Neural cell (in vitro differentiated cells): ENCODE data around the gene NANOS3. TPM values are rescaled to one million over a fixed set of nuclear protein-coding genes. Genes with fewer than 3 reads are reported as not detected.

Experiments used
- H2AFZ ChIP-seq: fragments of 200-600, 300-800 bp; sonication (generic), shearing (Covaris generic); 2 replicates; pipeline ENCODE4 v1.6.0; 2014; ENCODE audit warnings: low read depth, mild to moderate bottlenecking, antibody characterized with exemption, low read length, moderate library complexity
- H3F3A ChIP-seq: fragments of 200-600 bp; shearing (Covaris generic); 2 replicates; pipeline ENCODE4 v1.6.1; 2016; ENCODE audit warnings: mild to moderate bottlenecking, moderate library complexity, mixed read lengths, antibody characterized with exemption, low read length; ENCODE audit not compliant: insufficient read depth, poor library complexity, severe bottlenecking
- H3K27ac ChIP-seq: fragments of 200-600, 300-800 bp; sonication (generic), shearing (Covaris generic); 2 replicates; pipeline ENCODE4 v1.5.1; 2014; ENCODE audit warnings: mild to moderate bottlenecking, low read length, moderate library complexity
- H3K27me3 ChIP-seq: fragments of 300-800, 200-600 bp; sonication (generic), shearing (Covaris generic); 2 replicates; pipeline ENCODE4 v1.6.0; 2014; ENCODE audit warnings: mild to moderate bottlenecking, low read depth, low read length, moderate library complexity; ENCODE audit not compliant: insufficient read depth
- H3K36me3 ChIP-seq: fragments of 300-800, 200-600 bp; sonication (generic), shearing (Covaris generic); 2 replicates; pipeline ENCODE4 v1.5.1; 2014; ENCODE audit warnings: mild to moderate bottlenecking, antibody characterized with exemption, low read length, moderate library complexity; ENCODE audit not compliant: insufficient read depth
- H3K4me2 ChIP-seq: fragments of 300-800, 200-600 bp; sonication (generic), shearing (Covaris generic); 2 replicates; pipeline ENCODE4 v1.6.0; 2014; ENCODE audit warnings: mild to moderate bottlenecking, low read length
- H3K4me3 ChIP-seq: fragments of 300-800, 200-600 bp; sonication (generic), shearing (Covaris generic); 2 replicates; pipeline ENCODE4 v1.5.1; 2014; ENCODE audit warnings: mild to moderate bottlenecking, low read length, moderate library complexity
- H3K79me2 ChIP-seq: fragments of 200-600 bp; shearing (Covaris generic); replicated peaks from 2 replicates; pipeline ENCODE4 v1.6.0; 2014; ENCODE audit warnings: mild to moderate bottlenecking, low read length, moderate library complexity; ENCODE audit not compliant: insufficient read depth
- H3K9ac ChIP-seq: fragments of 300-800, 200-600 bp; sonication (generic), shearing (Covaris generic); 2 replicates; pipeline ENCODE4 v1.6.1; 2016; ENCODE audit warnings: mild to moderate bottlenecking, low read length, mixed read lengths
- H3K9me2 ChIP-seq: fragments of 200-600 bp; shearing (Covaris generic); 2 replicates; pipeline ENCODE4 v1.6.1; 2016; ENCODE audit warnings: mild to moderate bottlenecking, low read length, mixed read lengths; ENCODE audit not compliant: insufficient read depth
- H3K9me3 ChIP-seq: fragments of 200-600, 300-800 bp; sonication (generic), shearing (Covaris generic); 2 replicates; pipeline ENCODE4 v1.6.1; 2016; ENCODE audit warnings: mild to moderate bottlenecking, mixed run types, low read length, moderate library complexity, mixed read lengths
- H4K20me1 ChIP-seq: fragments of 200-600 bp; shearing (Covaris generic); 2 replicates; pipeline ENCODE4 v1.6.1; 2016; ENCODE audit warnings: mild to moderate bottlenecking, mixed run types; ENCODE audit not compliant: insufficient read depth
- EP300 ChIP-seq: fragments of 450-650 bp; conservative IDR thresholded peaks from 2 replicates; pipeline ENCODE4 v1.6.1; 2014; ENCODE audit warnings: antibody characterized with exemption, mild to moderate bottlenecking, moderate library complexity; ENCODE audit not compliant: poor library complexity, severe bottlenecking
- EZH2 ChIP-seq: fragments of 200-600, 300-800 bp; shearing (Covaris generic), sonication (generic); IDR thresholded peaks from 2 replicates; pipeline ENCODE4 v1.6.1; 2014; ENCODE audit warnings: antibody characterized with exemption, low read length, borderline replicate concordance, mild to moderate bottlenecking; ENCODE audit not compliant: insufficient read depth, poor library complexity, severe bottlenecking
- MXI1 ChIP-seq: fragments of 450-650 bp; conservative IDR thresholded peaks from 2 replicates; pipeline ENCODE4 v1.6.1; 2014; ENCODE audit warnings: antibody characterized with exemption, mild to moderate bottlenecking; ENCODE audit not compliant: poor library complexity, severe bottlenecking
- POLR2AphosphoS5 ChIP-seq: IDR thresholded peaks from 2 replicates; pipeline ENCODE4 v1.6.1; 2012
- RAD21 ChIP-seq: fragments of 450-650 bp; conservative IDR thresholded peaks from 2 replicates; pipeline ENCODE4 v1.6.1; 2014; ENCODE audit warnings: antibody characterized with exemption, mild to moderate bottlenecking, moderate library complexity
- SMC3 ChIP-seq: fragments of 450-650 bp; conservative IDR thresholded peaks from 2 replicates; pipeline ENCODE4 v1.6.1; 2014; ENCODE audit warnings: antibody characterized with exemption, mild to moderate bottlenecking, moderate library complexity; ENCODE audit not compliant: poor library complexity
- TAF1 ChIP-seq: IDR thresholded peaks from 2 replicates; pipeline ENCODE4 v1.6.1; 2012; ENCODE audit warnings: low read depth
- polyA plus RNA-seq: library from polyadenylated mRNA; depleted of rRNA; stranded (reverse); fragments of >200 nt; gene quantifications from 2 replicates; pipeline ENCODE4 v1.2.3, GENCODE V29; 2014
- TF ChIP-seq, protein P1 (sequence below): IDR thresholded peaks from 2 replicates; pipeline ENCODE4 v1.6.1; 2012; ENCODE audit warnings: borderline replicate concordance
- TF ChIP-seq, protein P2 (sequence below): fragments of 450-650 bp; IDR thresholded peaks from 2 replicates; pipeline ENCODE4 v1.5.1; 2014; ENCODE audit warnings: antibody characterized with exemption, mild to moderate bottlenecking, moderate library complexity; ENCODE audit not compliant: poor library complexity, severe bottlenecking

NANOS3 gene
- polyA plus RNA-seq, 1 donor from 2014 or later: 3.2 TPM

DNA sequence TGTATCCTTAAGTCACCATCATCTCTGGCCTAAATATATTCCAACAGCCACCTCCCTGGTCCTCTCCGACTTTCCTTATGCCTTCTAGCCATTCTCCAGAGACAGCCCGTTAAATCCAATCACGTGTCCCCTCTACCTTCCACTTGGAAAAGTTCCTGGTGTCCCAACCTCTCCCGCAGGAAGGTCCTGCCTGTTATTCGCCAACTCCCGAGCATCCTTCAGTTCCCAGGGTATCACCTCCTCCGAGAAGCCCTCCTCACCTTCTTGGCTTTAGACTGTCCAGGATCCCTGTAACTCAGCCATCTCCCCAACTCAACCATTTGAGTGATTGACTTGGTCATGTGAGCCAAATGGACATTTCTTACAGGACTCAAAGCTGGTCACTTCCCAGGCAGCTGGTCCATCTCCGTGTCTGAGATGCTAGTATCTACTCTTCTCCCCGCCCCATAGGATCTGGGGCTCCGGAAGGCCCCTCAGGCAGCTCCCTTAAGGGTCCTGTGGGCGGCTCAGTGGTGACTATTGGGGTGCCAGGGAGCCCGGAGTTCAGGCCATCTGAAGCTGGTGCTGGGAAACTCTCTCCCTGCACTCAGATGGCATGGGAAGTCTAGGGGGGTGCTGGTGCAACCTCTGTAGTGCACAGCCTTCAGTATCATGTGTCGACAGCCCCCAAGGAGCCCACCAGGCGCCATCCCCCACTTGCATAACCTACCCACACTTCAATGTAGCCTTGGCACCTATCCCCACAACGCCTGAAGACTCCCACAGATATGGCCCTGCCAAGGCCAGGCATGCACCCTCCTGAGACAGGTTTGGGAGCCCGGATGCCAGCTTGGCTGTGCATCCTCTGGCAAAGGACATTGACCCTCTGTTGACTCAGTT is 27.9 kb upstream of the NANOS3 start:
- H2AFZ ChIP-seq: no peak overlapping the region

DNA sequence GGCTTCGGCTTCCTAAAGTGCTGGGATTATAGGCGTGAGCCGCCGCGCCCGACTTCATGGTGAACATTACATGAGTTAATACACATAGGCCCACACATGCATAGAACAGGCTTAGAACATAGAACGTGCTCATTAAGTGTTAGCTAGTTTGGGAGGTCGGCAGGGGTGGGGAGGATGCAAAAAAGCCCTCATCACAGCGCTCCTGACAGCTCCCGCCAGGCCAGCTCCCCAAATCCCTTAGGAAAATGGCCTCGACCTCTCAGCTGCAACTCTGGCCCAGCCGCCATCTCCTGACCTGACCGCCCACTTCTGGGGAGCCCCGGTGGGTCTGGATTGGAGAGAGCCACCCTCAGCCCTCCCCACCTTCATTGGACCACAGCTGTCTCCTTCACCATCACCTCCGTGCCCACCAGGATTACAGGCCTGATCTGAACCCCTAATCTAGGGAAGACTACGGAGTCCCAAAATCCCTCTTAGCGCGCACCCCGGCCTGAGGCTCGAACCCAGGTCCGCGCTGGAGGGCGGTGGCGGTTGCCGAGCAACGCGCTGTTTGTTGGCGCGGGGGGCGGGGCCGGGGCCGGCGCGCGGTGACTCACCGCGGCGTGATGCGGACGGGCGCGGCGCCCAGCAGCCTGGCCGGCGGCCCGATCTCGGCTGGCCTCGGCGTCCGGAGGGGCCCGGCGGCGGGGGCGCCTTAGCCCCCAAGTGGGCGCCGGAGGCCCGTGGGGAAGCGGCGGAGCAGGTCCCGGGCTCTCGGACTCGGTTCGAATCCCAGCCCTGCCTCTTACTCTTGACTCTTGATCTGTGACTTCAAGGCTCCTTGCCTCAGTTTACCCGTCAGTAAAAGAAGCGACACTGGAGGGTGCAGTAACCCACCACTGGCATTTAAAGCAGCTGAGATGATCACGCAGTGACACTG is 26.7 kb upstream of the NANOS3 start:
- H3K27me3 ChIP-seq: no peaks in the 10 kb centered on the region
- H2AFZ ChIP-seq: no peak overlapping the region
- no peak overlapping the region for H3K4me3 ChIP-seq
- H3K27ac ChIP-seq: no peak overlapping the region
- H3K4me2 ChIP-seq: no peak overlapping the region
- no peaks in the 10 kb centered on the region for H4K20me1 ChIP-seq
- no peak overlapping the region for H3K9ac ChIP-seq
- H3K79me2 ChIP-seq: no peaks in the 10 kb centered on the region
- H3K36me3 ChIP-seq: no peaks in the 10 kb centered on the region
- no peaks in the 10 kb centered on the region for H3K9me2 ChIP-seq
- H3F3A ChIP-seq: no peaks in the 10 kb centered on the region
- no peaks in the 10 kb centered on the region for H3K9me3 ChIP-seq
- TF ChIP-seq RAD21: no peak
- no peak for TF ChIP-seq EZH2
- no peak for TF ChIP-seq TAF1
- TF ChIP-seq, protein P1, sequence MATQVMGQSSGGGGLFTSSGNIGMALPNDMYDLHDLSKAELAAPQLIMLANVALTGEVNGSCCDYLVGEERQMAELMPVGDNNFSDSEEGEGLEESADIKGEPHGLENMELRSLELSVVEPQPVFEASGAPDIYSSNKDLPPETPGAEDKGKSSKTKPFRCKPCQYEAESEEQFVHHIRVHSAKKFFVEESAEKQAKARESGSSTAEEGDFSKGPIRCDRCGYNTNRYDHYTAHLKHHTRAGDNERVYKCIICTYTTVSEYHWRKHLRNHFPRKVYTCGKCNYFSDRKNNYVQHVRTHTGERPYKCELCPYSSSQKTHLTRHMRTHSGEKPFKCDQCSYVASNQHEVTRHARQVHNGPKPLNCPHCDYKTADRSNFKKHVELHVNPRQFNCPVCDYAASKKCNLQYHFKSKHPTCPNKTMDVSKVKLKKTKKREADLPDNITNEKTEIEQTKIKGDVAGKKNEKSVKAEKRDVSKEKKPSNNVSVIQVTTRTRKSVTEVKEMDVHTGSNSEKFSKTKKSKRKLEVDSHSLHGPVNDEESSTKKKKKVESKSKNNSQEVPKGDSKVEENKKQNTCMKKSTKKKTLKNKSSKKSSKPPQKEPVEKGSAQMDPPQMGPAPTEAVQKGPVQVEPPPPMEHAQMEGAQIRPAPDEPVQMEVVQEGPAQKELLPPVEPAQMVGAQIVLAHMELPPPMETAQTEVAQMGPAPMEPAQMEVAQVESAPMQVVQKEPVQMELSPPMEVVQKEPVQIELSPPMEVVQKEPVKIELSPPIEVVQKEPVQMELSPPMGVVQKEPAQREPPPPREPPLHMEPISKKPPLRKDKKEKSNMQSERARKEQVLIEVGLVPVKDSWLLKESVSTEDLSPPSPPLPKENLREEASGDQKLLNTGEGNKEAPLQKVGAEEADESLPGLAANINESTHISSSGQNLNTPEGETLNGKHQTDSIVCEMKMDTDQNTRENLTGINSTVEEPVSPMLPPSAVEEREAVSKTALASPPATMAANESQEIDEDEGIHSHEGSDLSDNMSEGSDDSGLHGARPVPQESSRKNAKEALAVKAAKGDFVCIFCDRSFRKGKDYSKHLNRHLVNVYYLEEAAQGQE: no peak
- TF ChIP-seq MXI1: no peak
- no peak for TF ChIP-seq SMC3
- no peak for TF ChIP-seq EP300

More for the DNA sequence above, 27.9 kb upstream of the NANOS3 start:
- no peaks in the 10 kb centered on the region for H3K79me2 ChIP-seq
- no peaks in the 10 kb centered on the region for H3K36me3 ChIP-seq
- no peaks in the 10 kb centered on the region for H3K9me2 ChIP-seq
- no peak overlapping the region for H3K27ac ChIP-seq
- TF ChIP-seq POLR2AphosphoS5 (no peak), TAF1 (no peak), RAD21 (no peak), EP300 (no peak), SMC3 (no peak), EZH2 (no peak), MXI1 (no peak)
- TF ChIP-seq, protein P1: no peak
- TF ChIP-seq, protein P2, sequence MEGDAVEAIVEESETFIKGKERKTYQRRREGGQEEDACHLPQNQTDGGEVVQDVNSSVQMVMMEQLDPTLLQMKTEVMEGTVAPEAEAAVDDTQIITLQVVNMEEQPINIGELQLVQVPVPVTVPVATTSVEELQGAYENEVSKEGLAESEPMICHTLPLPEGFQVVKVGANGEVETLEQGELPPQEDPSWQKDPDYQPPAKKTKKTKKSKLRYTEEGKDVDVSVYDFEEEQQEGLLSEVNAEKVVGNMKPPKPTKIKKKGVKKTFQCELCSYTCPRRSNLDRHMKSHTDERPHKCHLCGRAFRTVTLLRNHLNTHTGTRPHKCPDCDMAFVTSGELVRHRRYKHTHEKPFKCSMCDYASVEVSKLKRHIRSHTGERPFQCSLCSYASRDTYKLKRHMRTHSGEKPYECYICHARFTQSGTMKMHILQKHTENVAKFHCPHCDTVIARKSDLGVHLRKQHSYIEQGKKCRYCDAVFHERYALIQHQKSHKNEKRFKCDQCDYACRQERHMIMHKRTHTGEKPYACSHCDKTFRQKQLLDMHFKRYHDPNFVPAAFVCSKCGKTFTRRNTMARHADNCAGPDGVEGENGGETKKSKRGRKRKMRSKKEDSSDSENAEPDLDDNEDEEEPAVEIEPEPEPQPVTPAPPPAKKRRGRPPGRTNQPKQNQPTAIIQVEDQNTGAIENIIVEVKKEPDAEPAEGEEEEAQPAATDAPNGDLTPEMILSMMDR: no peak
- no peak overlapping the region for H3K4me3 ChIP-seq
- H3K9ac ChIP-seq: no peak overlapping the region
- H4K20me1 ChIP-seq: no peaks in the 10 kb centered on the region
- H3F3A ChIP-seq: no peaks in the 10 kb centered on the region
- no peak overlapping the region for H3K4me2 ChIP-seq
- H3K9me3 ChIP-seq: no peaks in the 10 kb centered on the region
- no peaks in the 10 kb centered on the region for H3K27me3 ChIP-seq
